ENCODE data around the gene NRXN2.

NRXN2 gene

GRCh38 chr11:64643920-64644646, 78.9 kb downstream of the NRXN2 start:
- no peak for DNase-seq

DNA sequence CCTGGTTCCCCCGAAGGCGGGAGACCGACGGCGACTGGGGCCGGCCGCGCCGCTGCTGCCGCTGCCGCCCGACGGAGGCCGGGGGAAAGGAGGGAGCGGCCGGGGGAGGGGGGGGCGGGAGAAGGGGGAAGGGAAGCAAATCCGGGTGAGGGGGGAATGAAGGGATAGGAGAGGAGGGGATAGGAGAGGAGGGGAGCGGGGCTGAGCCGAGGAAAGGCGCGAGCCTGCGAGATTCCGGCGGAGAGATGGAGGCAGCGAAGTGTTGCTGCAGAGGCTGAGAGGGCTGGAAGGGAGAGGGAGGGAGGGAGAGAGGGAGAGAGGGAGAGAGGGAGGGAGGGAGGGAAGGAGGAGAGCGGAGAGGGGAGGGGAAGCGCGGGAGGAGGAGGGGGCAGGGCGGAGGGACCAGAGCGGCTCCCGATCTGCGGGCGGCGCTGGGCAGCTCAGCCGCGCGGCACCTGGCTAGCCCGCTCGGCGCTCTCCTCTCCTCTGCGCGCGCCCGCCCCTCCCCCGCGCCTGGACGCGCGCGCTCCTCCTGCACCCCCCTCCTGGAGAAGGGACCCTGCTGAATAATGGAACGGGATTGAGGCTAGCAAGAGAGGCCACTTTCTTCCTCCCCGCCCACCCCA, 79.6 kb downstream of the NRXN2 start:
- no peak for DNase-seq

GRCh38 chr11:64642871-64643255, 80.1 kb downstream of the NRXN2 start:
- no peak for DNase-seq

DNA sequence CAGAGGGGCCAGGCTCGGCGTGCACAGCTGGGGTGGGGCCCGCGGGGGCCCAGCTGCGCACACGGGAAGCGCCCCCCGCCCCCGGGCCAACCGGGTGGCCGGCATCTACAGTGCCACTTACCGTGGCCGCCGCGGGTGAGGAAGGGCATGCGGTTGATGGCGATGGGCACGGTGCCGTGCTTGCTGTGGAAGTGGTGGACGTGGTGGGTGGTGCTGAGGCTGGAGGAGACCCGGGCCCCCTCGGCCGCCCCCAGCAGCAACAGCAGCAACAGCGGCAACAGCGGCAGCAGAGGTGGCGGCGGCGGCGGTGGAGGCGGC, 80.6 kb downstream of the NRXN2 start:
- no peak for DNase-seq

- no peak for DNase-seq
Measured at GRCh38 chr11:64641596-64642417, 81.2 kb downstream of the NRXN2 start.

- DNase-seq, result no peak
Measured at GRCh38 chr11:64639885-64640284, 83.1 kb downstream of the NRXN2 start.

- no peak for DNase-seq
Measured at GRCh38 chr11:64638829-64639228, 84.2 kb downstream of the NRXN2 start.

DNA sequence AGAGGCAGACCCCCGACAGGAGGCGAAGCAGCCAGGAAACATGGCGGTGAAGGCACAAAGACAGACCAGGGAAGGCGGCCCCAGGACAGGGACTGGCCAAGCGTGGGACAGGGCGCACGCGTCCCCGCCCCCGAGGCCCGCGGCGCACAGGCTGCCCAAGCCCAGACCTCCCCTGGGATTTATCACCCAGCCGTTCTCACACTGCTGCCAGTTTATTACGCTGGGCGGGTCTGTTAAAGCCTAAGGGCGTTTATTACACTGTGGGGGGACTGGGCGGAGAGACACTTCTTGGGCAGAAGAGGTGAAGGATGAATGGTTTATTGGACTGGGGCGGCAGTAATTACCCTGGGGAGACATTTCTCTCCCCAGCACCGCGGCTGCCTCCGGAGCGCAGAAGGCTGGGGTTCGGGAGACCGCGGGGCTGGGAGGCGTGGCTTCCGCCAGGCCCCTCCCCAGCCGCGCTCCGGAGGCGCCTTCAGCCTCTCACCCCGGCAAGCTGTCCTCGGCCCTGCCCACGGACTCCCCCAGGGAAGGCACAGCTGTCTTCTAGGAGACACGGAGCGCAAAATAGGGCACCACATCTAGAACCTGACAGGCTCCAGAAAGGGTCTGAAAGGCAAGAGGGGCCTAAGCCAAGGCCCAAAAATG, 84.9 kb downstream of the NRXN2 start:
- DNase-seq, result no peak

DNA sequence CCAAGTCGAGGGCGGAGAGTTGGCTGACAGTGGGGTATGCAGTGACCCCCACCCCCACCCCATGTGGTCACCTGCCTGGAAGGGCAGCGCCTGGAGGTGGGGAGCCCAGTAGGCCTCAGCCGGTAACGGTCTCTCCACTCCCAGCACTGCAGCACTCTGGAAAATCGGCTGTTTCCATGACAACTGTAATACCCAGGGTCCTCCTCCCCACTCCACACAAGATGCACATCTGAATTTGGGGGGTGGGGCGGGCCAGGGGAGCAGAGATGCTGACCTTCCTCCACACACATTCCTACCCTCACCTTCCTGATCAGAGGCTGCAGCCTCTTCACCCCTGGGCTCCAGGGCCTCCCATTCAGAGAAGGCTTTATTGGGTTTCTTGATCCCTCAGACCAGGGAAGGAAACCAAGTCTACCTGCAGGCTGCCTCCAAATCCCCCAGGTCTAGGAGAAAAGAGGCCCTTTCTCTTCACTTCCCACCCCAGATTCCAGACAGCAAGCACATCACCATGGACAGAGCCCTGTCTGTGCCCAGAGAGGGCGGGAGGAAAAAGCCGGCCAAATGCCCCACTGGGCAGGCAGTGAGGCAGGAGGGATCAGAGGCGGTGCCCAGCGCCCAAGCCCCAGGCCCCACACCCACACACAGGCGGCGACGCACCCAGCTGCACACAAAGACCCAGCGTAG, 85.5 kb downstream of the NRXN2 start:
- no peak for DNase-seq

DNA sequence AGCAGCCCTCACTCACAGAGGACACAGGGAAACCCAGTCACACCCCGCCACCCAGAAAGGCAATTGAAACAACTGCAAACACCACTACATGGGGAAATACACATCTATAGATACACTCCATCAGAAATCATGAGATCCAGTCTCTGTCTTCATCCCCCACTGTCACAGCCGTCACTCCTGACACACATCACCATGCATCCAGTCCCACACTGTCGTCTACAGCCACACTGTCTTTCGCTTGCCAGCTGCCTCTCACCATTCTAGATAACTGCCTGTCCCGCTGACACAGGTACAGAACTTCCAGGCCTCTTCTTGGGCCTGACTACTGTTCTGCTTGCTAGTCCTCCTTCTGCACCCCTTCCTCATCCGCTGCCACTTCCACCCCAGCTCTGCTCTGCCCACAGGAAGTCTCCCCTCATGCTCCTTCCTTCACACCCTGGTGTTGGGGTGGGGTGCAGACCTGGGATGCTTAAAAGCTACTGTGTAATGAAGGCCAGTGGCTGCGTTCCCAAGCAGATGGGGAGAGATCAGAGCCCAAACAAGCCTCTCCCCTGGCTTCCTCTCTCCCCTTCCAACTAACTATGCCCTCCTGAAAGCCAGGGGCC, 89.3 kb downstream of the NRXN2 start:
- no peak for DNase-seq

GRCh38 chr11:64632654-64633053, 90.3 kb downstream of the NRXN2 start:
- DNase-seq, result no peak

- DNase-seq, result no peak
Measured at GRCh38 chr11:64632237-64632636, 90.8 kb downstream of the NRXN2 start.

DNA sequence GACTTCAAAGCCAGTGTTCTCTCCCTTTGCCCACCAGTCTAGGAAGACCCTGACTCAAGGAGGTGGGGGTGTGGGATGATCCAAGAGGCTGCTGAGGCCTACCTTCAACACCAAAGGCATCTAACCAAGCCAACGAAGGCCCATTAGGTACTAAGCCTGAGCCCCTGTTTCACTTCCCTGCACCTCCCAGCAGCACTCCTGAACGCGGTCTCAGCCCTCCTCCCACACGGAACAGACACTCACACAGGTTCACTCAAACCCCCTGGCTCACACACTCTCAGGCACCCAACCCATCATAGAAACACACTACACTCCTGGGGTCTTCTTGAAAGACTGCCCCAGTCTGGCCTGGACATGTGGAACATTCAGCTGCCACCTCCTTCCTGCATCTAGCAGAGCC, 91.3 kb downstream of the NRXN2 start:
- no peak for DNase-seq

GRCh38 chr11:64629796-64630562, 93.0 kb downstream of the NRXN2 start:
- DNase-seq, result no peak

DNA sequence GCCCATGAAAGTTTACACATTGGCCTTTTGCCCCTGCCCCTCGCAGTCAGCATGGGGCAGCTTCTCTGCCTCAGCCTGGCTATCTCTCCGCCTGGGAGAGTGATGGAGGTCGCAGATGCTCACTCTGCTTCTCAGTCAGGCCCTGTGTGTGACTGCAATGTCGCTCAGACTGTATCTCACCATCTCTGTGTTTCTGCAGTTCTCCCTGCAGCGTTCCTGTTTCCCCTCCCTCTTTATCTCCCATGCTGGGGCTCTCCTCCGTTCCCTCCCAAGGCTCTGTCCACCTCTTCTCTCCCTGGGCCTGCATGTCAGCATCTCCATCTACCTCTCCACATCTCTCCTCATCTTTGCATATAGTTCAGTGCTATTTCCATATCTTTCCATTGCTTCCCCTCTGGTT, 93.9 kb downstream of the NRXN2 start:
- no peak for DNase-seq

- DNase-seq, result no peak
Measured at GRCh38 chr11:64628596-64628995, 94.4 kb downstream of the NRXN2 start.

DNA sequence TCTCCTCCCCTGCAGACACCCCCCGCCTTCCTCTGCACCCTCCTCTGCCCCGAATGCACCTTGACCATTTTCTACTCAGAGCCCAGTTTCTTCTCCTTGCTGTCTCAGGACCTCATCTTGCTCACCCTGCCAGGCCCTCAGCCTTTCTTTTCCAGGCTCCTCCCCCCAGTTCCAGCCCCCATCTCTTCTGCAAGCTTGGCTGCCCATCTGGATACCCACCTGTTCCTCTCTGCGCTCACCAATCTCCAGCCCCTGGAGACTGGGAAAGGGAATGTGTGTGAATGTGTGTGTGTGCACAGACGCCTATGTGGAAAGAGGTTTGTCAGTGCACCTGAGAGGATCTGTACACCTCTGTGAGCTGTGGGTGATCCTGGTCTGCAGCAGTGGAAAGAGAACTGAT, 95.6 kb downstream of the NRXN2 start:
- DNase-seq, result no peak

DNA sequence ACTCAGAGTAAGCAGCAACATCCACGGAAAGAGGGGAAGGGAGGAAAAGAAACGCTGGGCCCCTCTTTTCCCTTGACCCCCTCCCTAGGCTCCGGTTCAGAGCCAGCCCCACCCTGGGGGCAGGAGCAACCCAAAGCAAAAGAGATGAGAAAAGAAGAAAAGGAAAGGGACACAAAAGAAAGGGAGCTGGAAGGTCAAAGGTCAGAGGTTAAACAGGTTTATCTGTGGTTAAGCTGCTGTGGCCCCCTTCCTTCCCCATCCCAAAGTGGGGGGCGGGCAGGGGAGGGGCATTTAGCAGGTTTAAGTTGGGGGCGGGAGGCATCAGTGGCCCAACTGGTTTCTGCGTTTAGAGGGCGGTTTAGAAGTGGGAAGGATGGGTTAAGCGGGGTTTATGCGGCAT, 96.4 kb downstream of the NRXN2 start:
- no peak for DNase-seq

GRCh38 chr11:64624883-64625481, 98.0 kb downstream of the NRXN2 start:
- no peak for DNase-seq

- DNase-seq, result no peak
Measured at GRCh38 chr11:64622681-64623080, 100.3 kb downstream of the NRXN2 start.

DNA sequence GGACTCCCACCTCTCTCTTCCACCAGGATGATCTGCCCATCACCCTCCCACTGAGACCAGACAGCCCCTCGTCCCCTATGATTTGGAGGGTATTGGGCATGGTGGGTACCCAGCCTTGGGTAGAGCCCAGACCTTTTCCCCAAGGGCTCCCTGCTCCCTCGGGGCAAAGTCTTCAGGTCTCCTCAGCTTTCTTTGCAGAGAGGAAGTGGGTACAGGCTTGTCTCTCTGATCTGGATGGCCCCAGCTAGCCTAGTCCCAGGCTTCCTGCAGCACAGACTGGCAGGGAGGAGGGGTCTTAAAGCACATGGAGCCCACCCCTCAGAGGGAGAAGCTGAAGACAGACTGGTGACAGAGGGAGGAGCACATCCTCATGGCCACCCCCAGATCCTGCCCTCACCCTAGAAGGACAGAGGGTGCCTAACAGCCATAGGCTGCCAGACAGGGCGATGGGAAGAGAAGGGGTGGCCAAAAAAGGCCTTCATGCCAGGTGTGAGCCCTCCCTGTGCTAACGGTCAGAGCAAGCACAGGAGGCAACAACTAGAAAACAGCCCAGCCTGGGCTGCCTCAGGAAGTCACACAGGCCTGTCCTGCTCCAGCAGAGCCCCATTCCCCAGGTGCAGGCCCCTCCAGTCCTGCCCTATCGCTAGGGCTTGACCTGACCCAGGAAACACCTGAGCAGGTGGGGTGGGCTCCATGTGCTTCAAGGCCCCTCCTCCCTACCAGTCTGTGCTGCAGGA, 101.5 kb downstream of the NRXN2 start:
- no peak for DNase-seq
